OCI-LY1 (cell line): ENCODE results near the gene CTNNBL1.

Source experiments
- H2AFZ ChIP-seq: fragments of 200-600 bp; sonication (generic), shearing (Covaris generic); 2 replicates; pipeline ENCODE4 v1.6.0; 2014; ENCODE audit warnings: antibody characterized with exemption, mild to moderate bottlenecking, low read length
- H3F3A ChIP-seq: fragments of 200-600 bp; sonication (generic), shearing (Covaris generic); 2 replicates; pipeline ENCODE4 v1.6.0; 2014; ENCODE audit warnings: mild to moderate bottlenecking, antibody characterized with exemption, low read length, moderate library complexity; ENCODE audit not compliant: insufficient read depth
- H3K27ac ChIP-seq: fragments of 200-600 bp; sonication (generic); 2 replicates; pipeline ENCODE4 v1.5.1; 2014; ENCODE audit warnings: low read length, mixed run types, mild to moderate bottlenecking, low read depth; ENCODE audit not compliant: poor library complexity, severe bottlenecking
- H3K27me3 ChIP-seq: fragments of 200-600 bp; sonication (generic); 2 replicates; pipeline ENCODE4 v1.6.0; 2014; ENCODE audit warnings: antibody characterized with exemption, mild to moderate bottlenecking, low read length, moderate library complexity; ENCODE audit not compliant: insufficient read depth
- H3K36me3 ChIP-seq: fragments of 200-600 bp; sonication (generic); 2 replicates; pipeline ENCODE4 v1.6.1; 2014; ENCODE audit warnings: mild to moderate bottlenecking, antibody characterized with exemption, low read length, moderate library complexity, mixed read lengths; ENCODE audit not compliant: insufficient read depth
- H3K4me1 ChIP-seq: fragments of 200-600 bp; sonication (generic); 2 replicates; pipeline ENCODE4 v1.5.1; 2014; ENCODE audit warnings: mild to moderate bottlenecking, low read length, moderate library complexity; ENCODE audit not compliant: insufficient read depth, severe bottlenecking
- H3K4me2 ChIP-seq: fragments of 200-600 bp; sonication (generic), shearing (Covaris generic); 2 replicates; pipeline ENCODE4 v1.6.1; 2014; ENCODE audit warnings: low read length
- H3K4me3 ChIP-seq: fragments of 200-600 bp; sonication (generic); 2 replicates; pipeline ENCODE4 v1.5.1; 2014; ENCODE audit warnings: low read length, low read depth, mild to moderate bottlenecking, mixed read lengths; ENCODE audit not compliant: poor library complexity, severe bottlenecking
- H3K79me2 ChIP-seq: fragments of 200-600 bp; shearing (Covaris generic); 2 replicates; pipeline ENCODE4 v1.6.1; 2016; ENCODE audit warnings: mixed run types, low read length, mixed read lengths; ENCODE audit not compliant: insufficient read depth
- H3K9ac ChIP-seq: fragments of 200-600 bp; sonication (generic), shearing (Covaris generic); 2 replicates; pipeline ENCODE4 v1.6.1; 2014; ENCODE audit warnings: mild to moderate bottlenecking, low read length, mixed read lengths
- H3K9me2 ChIP-seq: fragments of 200-600 bp; sonication (generic), shearing (Covaris generic); 2 replicates; pipeline ENCODE4 v1.6.1; 2014; ENCODE audit warnings: low read depth, mild to moderate bottlenecking, low read length, mixed read lengths
- H3K9me3 ChIP-seq: fragments of 200-600 bp; shearing (Covaris generic); 2 replicates; pipeline ENCODE4 v1.6.1; 2014; ENCODE audit warnings: low read length, mixed read lengths
- H4K20me1 ChIP-seq: fragments of 200-600 bp; sonication (generic), shearing (Covaris generic); 2 replicates; pipeline ENCODE4 v1.6.0; 2016; ENCODE audit warnings: mild to moderate bottlenecking, low read length; ENCODE audit not compliant: insufficient read depth
- CTCF ChIP-seq: fragments of 200-600 bp; sonication (generic), shearing (Covaris generic); IDR thresholded peaks from 2 replicates; pipeline ENCODE4 v1.5.1; 2017; ENCODE audit warnings: mild to moderate bottlenecking, antibody characterized with exemption, low read length, moderate library complexity, mixed read lengths
- EZH2 ChIP-seq: fragments of 200-600 bp; sonication (generic), shearing (Covaris generic); IDR thresholded peaks from 2 replicates; pipeline ENCODE4 v1.8.0; 2017; ENCODE audit warnings: borderline replicate concordance, mixed run types, mild to moderate bottlenecking, antibody characterized with exemption, low read length, moderate library complexity, mixed read lengths

The CTNNBL1 gene

GRCh38 chr20:37890643-37891042, 196.8 kb downstream of the CTNNBL1 start:
- Histone ChIP-seq H3K36me3 (no peaks in the 10 kb centered on the region), H3K9me3 (no peaks in the 10 kb centered on the region), H3K27ac (no peak overlapping the region), H3K9ac (no peak overlapping the region), H4K20me1 (no peaks in the 10 kb centered on the region), H3K4me3 (no peak overlapping the region), H3K4me1 (no peaks in the 10 kb centered on the region), H3K9me2 (no peaks in the 10 kb centered on the region), H3F3A (no peaks in the 10 kb centered on the region), H2AFZ (no peak overlapping the region), H3K4me2 (no peak overlapping the region), H3K27me3 (peaks cover 5% of the 10 kb centered on the region; the same call in 1 of the 2 replicates), H3K79me2 (no peaks in the 10 kb centered on the region)
- TF ChIP-seq CTCF (no peak), EZH2 (no peak)

GRCh38 chr20:37892001-37892400, 198.2 kb downstream of the CTNNBL1 start:
- no peak for TF ChIP-seq CTCF
- no peak for TF ChIP-seq EZH2
- Histone ChIP-seq H3K27me3 (no peaks in the 10 kb centered on the region), H3K9ac (no peak overlapping the region), H3K79me2 (no peaks in the 10 kb centered on the region), H3K9me2 (no peaks in the 10 kb centered on the region), H3K9me3 (no peaks in the 10 kb centered on the region), H3F3A (no peaks in the 10 kb centered on the region), H3K27ac (no peak overlapping the region), H4K20me1 (no peaks in the 10 kb centered on the region), H3K4me2 (no peak overlapping the region), H3K4me3 (no peak overlapping the region), H3K36me3 (no peaks in the 10 kb centered on the region), H2AFZ (no peak overlapping the region), H3K4me1 (no peaks in the 10 kb centered on the region)

- TF ChIP-seq EZH2, result no peak
- no peak for TF ChIP-seq CTCF
- Histone ChIP-seq H3K9ac (no peak overlapping the region), H3K4me2 (no peak overlapping the region), H4K20me1 (no peaks in the 10 kb centered on the region), H3K9me3 (no peaks in the 10 kb centered on the region), H3K36me3 (no peaks in the 10 kb centered on the region), H3K9me2 (no peaks in the 10 kb centered on the region), H3K4me3 (no peak overlapping the region), H3K27ac (no peak overlapping the region), H2AFZ (no peak overlapping the region), H3K4me1 (no peaks in the 10 kb centered on the region), H3F3A (no peaks in the 10 kb centered on the region), H3K79me2 (no peaks in the 10 kb centered on the region), H3K27me3 (no peaks in the 10 kb centered on the region)
These were observed 199.9 kb downstream of the CTNNBL1 start for GRCh38 chr20:37893566-37894241.
